Epithelial cell of esophagus (primary cell): Measurements from ENCODE around the gene LRRC1.

Experiments
- DNase-seq: peaks from one replicate; pipeline ENCODE4 v3.0.0; 2010; ENCODE audit warnings: low read depth
- H3K4me3 ChIP-seq: 2 replicates; pipeline ENCODE4 v1.5.1; 2011; ENCODE audit warnings: mild to moderate bottlenecking, low read length, control low read depth
- TF ChIP-seq, protein P1 (sequence below): IDR thresholded peaks from 2 replicates; pipeline ENCODE4 v1.5.1; 2011; ENCODE audit warnings: low read depth, mild to moderate bottlenecking, low read length, control low read depth, inconsistent platforms; ENCODE audit not compliant: insufficient read depth; ENCODE audit errors: missing control alignments

The LRRC1 gene

DNA sequence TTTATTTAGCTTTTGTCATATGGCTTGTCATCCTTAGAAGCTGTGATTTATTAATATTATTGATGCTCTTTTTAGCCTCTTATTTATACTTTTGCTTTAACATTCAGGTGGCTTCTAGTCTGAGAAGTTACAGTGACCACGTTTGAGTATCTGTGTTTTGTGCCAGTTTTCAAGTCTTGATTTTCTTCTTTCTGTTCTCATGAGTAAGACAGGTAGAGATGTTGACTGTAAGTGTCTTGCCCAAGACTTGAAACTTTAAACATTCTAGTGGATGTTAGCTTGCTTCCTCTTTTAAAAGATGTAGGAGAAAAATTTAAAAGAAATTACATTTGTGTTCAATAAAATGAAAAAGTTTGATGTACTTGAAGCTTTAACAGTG lies 122.6 kb downstream of the LRRC1 start:
- no peak overlapping the region for H3K4me3 ChIP-seq
- TF ChIP-seq, protein P1, sequence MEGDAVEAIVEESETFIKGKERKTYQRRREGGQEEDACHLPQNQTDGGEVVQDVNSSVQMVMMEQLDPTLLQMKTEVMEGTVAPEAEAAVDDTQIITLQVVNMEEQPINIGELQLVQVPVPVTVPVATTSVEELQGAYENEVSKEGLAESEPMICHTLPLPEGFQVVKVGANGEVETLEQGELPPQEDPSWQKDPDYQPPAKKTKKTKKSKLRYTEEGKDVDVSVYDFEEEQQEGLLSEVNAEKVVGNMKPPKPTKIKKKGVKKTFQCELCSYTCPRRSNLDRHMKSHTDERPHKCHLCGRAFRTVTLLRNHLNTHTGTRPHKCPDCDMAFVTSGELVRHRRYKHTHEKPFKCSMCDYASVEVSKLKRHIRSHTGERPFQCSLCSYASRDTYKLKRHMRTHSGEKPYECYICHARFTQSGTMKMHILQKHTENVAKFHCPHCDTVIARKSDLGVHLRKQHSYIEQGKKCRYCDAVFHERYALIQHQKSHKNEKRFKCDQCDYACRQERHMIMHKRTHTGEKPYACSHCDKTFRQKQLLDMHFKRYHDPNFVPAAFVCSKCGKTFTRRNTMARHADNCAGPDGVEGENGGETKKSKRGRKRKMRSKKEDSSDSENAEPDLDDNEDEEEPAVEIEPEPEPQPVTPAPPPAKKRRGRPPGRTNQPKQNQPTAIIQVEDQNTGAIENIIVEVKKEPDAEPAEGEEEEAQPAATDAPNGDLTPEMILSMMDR, result no peak
- no peak for DNase-seq

DNA sequence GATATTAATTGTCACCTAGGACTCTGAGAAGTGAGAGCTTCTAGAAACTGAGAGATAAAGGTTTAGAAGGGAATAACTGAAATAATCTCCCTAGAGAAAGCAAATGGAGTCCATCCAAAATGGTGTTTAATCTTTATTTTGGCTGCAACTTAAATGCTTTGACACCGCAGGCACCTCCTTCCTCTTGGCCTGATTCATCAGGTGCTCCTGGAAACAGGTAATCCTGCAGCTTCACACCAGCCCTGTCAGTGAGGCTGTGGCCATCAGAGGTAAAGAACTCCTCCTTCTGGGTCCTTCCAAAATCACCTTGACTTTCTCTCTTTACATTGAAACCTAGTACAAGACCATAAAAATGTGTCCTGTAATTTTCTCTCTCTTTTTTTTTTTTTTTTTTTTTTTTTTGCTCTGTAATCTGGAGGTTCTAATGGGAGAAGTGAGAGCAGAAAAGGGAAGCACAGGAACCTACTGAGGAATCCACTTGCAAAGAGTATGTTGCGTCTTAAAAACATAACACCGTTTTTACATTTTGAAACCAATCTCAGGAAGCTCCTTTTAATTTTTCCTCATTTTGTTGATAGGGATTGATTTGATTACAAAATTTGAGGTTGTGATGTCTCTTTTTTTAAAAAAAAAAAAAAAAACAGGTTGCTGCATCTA lies 124.2 kb downstream of the LRRC1 start:
- DNase-seq, result peak; percentile 47
- TF ChIP-seq, protein P1, result no peak
- no peak overlapping the region for H3K4me3 ChIP-seq

DNA sequence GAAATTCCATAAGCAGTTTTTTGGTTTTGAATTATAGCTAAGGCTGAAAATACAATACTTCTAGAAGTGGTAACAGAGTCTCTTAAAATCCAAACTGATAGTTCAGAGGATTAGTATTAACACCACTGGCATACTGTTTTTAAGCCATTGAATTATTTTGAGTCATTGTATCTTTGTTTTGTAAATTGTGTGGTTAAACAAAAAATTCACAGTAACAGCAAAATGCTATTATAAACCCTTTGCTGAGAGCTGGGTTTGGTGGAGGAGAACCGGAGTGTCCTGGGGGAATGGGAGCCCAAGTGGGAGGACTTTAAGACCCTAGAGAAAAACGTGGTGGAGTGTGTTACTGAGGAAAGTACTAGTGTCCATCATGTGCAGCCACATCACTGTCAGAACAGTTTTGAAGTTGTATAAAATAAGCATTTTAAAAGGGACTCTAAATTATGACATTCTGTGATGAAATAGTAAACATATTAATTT lies 125.1 kb downstream of the LRRC1 start:
- H3K4me3 ChIP-seq, result no peak overlapping the region
- TF ChIP-seq, protein P1, result no peak
- DNase-seq, result no peak

DNA sequence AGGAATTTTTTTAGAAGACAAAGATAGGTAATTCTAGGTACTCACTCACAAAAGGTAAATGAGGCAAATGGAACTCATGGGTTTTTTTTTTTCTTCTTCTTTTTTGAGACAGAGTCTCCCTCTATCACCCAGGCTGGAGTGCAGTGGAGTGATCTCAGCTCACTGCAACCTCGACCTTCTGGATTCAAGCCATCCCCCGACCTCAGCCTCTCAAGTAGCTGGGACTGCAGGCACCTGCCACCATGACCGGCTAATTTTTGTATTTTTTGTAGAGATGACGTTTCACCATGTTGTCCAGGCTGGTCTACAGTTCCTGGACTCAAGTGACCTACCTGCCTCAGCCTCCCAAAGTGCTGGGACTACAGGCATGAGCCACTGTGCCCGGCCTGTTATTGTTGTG lies 126.1 kb downstream of the LRRC1 start:
- no peak for DNase-seq
- TF ChIP-seq, protein P1, result no peak
- H3K4me3 ChIP-seq, result no peak overlapping the region

DNA sequence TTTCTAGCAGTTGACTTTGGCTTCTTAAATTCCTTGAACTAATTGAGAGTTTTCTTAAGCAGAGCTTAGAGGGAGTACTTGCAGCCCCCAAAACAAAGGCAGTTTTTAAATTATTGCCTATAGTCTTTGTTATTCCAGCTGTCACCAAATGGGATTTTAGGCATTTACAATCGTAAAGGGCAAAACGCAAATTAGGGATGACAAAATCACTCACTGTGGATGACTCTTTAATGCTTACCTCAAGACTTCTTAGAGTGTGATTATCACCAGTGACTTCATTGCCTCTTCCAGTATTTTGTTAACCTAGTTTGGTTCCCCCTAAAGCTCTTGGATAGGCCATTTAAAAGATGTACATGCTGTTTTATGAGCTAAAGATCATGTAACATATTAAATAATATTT lies 126.8 kb downstream of the LRRC1 start:
- DNase-seq, result no peak
- no peak overlapping the region for H3K4me3 ChIP-seq
- TF ChIP-seq, protein P1, result no peak

DNA sequence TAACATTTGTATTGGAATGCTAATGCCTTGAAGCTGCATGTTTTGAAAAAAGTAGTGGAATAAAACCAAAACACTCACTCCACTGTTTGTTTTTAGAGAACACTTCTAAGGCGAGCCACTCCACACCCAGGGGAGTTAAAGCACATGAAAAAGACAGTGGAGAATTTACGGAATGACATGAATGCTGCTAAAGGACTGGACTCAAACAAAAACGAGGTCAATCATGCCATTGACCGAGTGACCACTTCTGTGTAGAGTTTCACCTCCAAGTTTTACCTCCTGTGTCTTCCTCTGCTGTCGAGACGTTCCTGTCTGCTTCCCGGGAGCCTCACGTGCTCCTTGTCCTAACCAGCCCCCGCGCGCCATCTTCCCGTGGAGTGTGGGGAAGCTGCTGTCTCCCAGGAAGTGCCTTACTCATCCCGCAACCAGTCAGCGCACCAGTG lies 127.8 kb downstream of the LRRC1 start:
- no peak for DNase-seq
- H3K4me3 ChIP-seq, result no peak overlapping the region

More for the DNA sequence above, 127.8 kb downstream of the LRRC1 start:
- TF ChIP-seq, protein P1, result no peak
